Measurements from ENCODE around the gene CALY.

DNA sequence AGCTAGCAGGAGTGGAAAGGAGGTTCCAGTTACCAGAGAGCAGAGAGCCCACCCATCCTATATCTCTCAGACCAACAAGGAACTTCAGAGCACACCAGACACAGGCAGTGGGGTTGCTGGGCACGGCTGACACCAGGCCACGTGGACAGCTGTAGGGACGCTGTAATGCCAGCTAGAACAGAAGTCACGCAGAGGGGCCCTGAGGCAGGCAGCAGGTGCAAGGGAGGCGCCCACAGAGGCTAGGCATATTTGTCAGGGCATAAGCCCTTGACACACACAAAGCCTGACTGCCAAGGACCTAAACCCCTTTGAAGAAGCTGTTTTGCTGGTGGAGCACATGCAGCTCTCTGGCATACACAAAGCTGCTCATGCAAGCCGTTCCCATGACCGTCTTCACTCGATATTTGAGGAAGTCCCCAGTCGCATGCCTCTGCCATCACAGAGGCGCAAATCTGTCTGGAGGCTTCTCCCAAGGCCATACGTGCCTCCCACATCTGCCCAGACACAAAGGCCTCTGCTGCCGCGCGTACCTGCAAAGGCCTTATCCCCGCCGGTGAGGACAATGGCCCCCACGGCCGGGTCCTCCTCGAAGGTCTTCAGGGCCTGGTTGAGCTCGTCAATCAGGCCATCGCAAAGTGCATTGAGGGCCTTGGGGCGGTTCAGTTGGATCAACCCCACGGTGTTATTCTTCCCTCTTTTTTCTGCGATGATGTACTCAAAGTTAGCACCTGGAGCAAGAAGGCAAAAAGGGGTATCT, 33.5 kb upstream of the CALY start:
- TF ChIP-seq, protein P1, sequence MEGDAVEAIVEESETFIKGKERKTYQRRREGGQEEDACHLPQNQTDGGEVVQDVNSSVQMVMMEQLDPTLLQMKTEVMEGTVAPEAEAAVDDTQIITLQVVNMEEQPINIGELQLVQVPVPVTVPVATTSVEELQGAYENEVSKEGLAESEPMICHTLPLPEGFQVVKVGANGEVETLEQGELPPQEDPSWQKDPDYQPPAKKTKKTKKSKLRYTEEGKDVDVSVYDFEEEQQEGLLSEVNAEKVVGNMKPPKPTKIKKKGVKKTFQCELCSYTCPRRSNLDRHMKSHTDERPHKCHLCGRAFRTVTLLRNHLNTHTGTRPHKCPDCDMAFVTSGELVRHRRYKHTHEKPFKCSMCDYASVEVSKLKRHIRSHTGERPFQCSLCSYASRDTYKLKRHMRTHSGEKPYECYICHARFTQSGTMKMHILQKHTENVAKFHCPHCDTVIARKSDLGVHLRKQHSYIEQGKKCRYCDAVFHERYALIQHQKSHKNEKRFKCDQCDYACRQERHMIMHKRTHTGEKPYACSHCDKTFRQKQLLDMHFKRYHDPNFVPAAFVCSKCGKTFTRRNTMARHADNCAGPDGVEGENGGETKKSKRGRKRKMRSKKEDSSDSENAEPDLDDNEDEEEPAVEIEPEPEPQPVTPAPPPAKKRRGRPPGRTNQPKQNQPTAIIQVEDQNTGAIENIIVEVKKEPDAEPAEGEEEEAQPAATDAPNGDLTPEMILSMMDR (IDR thresholded peaks at IDR 0.05; ENCODE audit: insufficient read depth, low read length), result no peak
- no peak for TF ChIP-seq GABPA (IDR thresholded peaks at IDR 0.05; ENCODE audit: low read depth)
